ENCODE results near the gene ANXA9. TPM values are rescaled to one million over a fixed set of nuclear protein-coding genes. Genes with fewer than 3 reads are reported as not detected.

ANXA9 gene
- total and polyA plus RNA-seq, 2 donors (not counting 1 experiment from before 2014, with no cell fraction given): 0.07 to 0.62 TPM

GRCh38 chr1:150994248-150994647 lies 12.2 kb downstream of the ANXA9 start:
- Histone ChIP-seq H3K4me3 (ENCODE audit: control extremely low read depth in 1 of 5, extremely low read depth in 1 of 5, insufficient read depth in 1 of 5, low read depth in 2 of 5, low read length in 4 of 5) (no peak overlapping the region), H3K36me3 (replicated peaks in 1 of 2; ENCODE audit: control extremely low read depth in 1 of 2, control insufficient read depth in 1 of 2, extremely low read depth in 1 of 2, insufficient read depth in 2 of 2, low read length in 1 of 2) (peaks cover 3 to 13% of the 10 kb centered on the region in 2 experiments), H3K79me2 (ENCODE audit: control insufficient read depth, insufficient read depth, low read length) (no peaks in the 10 kb centered on the region), H3K9me3 (ENCODE audit: control extremely low read depth in 1 of 3, control insufficient read depth in 2 of 3, insufficient read depth in 1 of 3, low read length in 2 of 3) (no peaks in the 10 kb centered on the region), H4K20me1 (ENCODE audit: control insufficient read depth, insufficient read depth, low read length, poor library complexity, severe bottlenecking) (no peaks in the 10 kb centered on the region), H2AFZ (ENCODE audit: insufficient read depth, low read depth, low read length, poor library complexity, severe bottlenecking) (no peak overlapping the region), H3K9ac (ENCODE audit: low read length) (no peak overlapping the region), H3K4me2 (replicated peaks; ENCODE audit: low read depth, low read length, poor library complexity, severe bottlenecking) (no peak overlapping the region), H3K27me3 (replicated peaks in 1 of 4; ENCODE audit: control extremely low read depth in 1 of 4, control insufficient read depth in 3 of 4, insufficient read depth in 4 of 4, low read length in 3 of 4) (no peaks in the 10 kb centered on the region), H3K4me1 (ENCODE audit: control insufficient read depth in 2 of 2, insufficient read depth in 2 of 2, low read length in 2 of 2) (peaks cover 0 to 3% of the 10 kb centered on the region in 2 donors), H3K27ac (ENCODE audit: low read length in 2 of 2) (no peak overlapping the region)
- ATAC-seq (ENCODE audit: low read depth): no peak
- intact Hi-C loops (cut with micrococcal nuclease): loop anchor here (10.0 kb wide), 1 partner anchor 739 kb away; the partner anchor contains the start of gene CA14
- peaks cover 4% of the 10 kb centered on the region for H3K4me1 Mint-ChIP-seq
- WGBS (ENCODE audit: insufficient coverage): 90% methylated on average over 2 of the region's 3 CpGs
- no peak for DNase-seq
- no peaks in the 10 kb centered on the region for H3K27me3 Mint-ChIP-seq
- CTCF ChIA-PET: interaction anchor here (0.7 to 5.3 kb wide), 7 partner anchors 12 to 162 kb away, joined by 3 to 63 read pairs (median 4); partner anchors contain the start of genes ANXA9, MINDY1 and TNFAIP8L2
- no peak for TF ChIP-seq CTCF (IDR thresholded peaks at IDR 0.05)
- TF ChIP-seq EZH2 (IDR thresholded peaks at IDR 0.05; ENCODE audit: borderline replicate concordance, insufficient read depth, low read depth, low read length, poor library complexity, severe bottlenecking): no peak
- H3K27ac Mint-ChIP-seq: no peak overlapping the region
- H3K4me3 Mint-ChIP-seq: no peak overlapping the region
- no peaks in the 10 kb centered on the region for H3K9me3 Mint-ChIP-seq (ENCODE audit: insufficient read depth)
- POLR2A ChIA-PET: no interaction called here

- 80% methylated on average over 2 of the region's 4 CpGs for WGBS (ENCODE audit: insufficient coverage)
- H3K9me3 ChIP-seq (ENCODE audit: control extremely low read depth in 1 of 3, control insufficient read depth in 2 of 3, insufficient read depth in 1 of 3, low read length in 2 of 3): no peaks in the 10 kb centered on the region
- H3K9ac ChIP-seq (ENCODE audit: low read length): no peak overlapping the region
- H3K27me3 ChIP-seq (replicated peaks in 1 of 4; ENCODE audit: control extremely low read depth in 1 of 4, control insufficient read depth in 3 of 4, insufficient read depth in 4 of 4, low read length in 3 of 4): no peaks in the 10 kb centered on the region
- H3K4me2 ChIP-seq (replicated peaks; ENCODE audit: low read depth, low read length, poor library complexity, severe bottlenecking): peak overlapping the region; percentile 48
- no peak overlapping the region for H3K4me3 Mint-ChIP-seq
- peak overlapping the region; percentile 57 for H2AFZ ChIP-seq (ENCODE audit: insufficient read depth, low read depth, low read length, poor library complexity, severe bottlenecking)
- no peaks in the 10 kb centered on the region for H3K27me3 Mint-ChIP-seq
- H3K4me1 Mint-ChIP-seq: peaks cover 4% of the 10 kb centered on the region
- H3K27ac ChIP-seq (ENCODE audit: low read length in 2 of 2): no peak overlapping the region
- DNase-seq: no peak
- H3K79me2 ChIP-seq (ENCODE audit: control insufficient read depth, insufficient read depth, low read length): no peaks in the 10 kb centered on the region
- no peak overlapping the region for H3K4me3 ChIP-seq (ENCODE audit: control extremely low read depth in 1 of 5, extremely low read depth in 1 of 5, insufficient read depth in 1 of 5, low read depth in 2 of 5, low read length in 4 of 5)
- intact Hi-C loops (cut with micrococcal nuclease): loop anchor here (5.0 to 10.0 kb wide), 2 partner anchors 533 to 741 kb away; partner anchors contain the start of gene CA14
- H3K4me1 ChIP-seq (ENCODE audit: control insufficient read depth in 2 of 2, insufficient read depth in 2 of 2, low read length in 2 of 2): peaks cover 0 to 3% of the 10 kb centered on the region in 2 donors
- no peak for ATAC-seq (ENCODE audit: low read depth)
- no peaks in the 10 kb centered on the region for H4K20me1 ChIP-seq (ENCODE audit: control insufficient read depth, insufficient read depth, low read length, poor library complexity, severe bottlenecking)
- H3K9me3 Mint-ChIP-seq (ENCODE audit: insufficient read depth): no peaks in the 10 kb centered on the region
- peaks cover 3 to 13% of the 10 kb centered on the region in 2 experiments for H3K36me3 ChIP-seq (replicated peaks in 1 of 2; ENCODE audit: control extremely low read depth in 1 of 2, control insufficient read depth in 1 of 2, extremely low read depth in 1 of 2, insufficient read depth in 2 of 2, low read length in 1 of 2)
- H3K27ac Mint-ChIP-seq: no peak overlapping the region
- ChIA-PET CTCF (interaction anchor here (0.6 to 5.3 kb wide), 24 partner anchors 10 to 740 kb away, joined by 3 to 63 read pairs (median 4); partner anchors contain the start of genes ANXA9, C1orf56, CTSK and MINDY1), POLR2A (interaction anchor here (0.6 kb wide), 2 partner anchors 748 to 846 kb away, joined by 3 to 6 read pairs; partner anchors contain the start of gene PLEKHO1)
- TF ChIP-seq CTCF (IDR thresholded peaks at IDR 0.05) (no peak), EZH2 (IDR thresholded peaks at IDR 0.05; ENCODE audit: borderline replicate concordance, insufficient read depth, low read depth, low read length, poor library complexity, severe bottlenecking) (no peak)
These were observed 13.4 kb downstream of the ANXA9 start for GRCh38 chr1:150995460-150995859.

Data from B cell (primary cell).